C4-2B (cell line): Measurements from ENCODE around the gene UBE2E2.

ENCODE experiments used
- H3K27ac ChIP-seq: fragments of 450-650 bp; 2 replicates; pipeline ENCODE4 v1.5.1; 2017
- CTCF ChIP-seq: fragments of 450-650 bp; conservative IDR thresholded peaks from 2 replicates; pipeline ENCODE4 v1.5.1; 2017; ENCODE audit warnings: mild to moderate bottlenecking
- ZFX ChIP-seq: fragments of 450-650 bp; IDR thresholded peaks from 2 replicates; pipeline ENCODE4 v1.6.1; 2017

The UBE2E2 gene

GRCh38 chr3:23202921-23203707 lies at the start of gene UBE2E2:
UBE2E2 (plus strand) TSS chr3:23203327.
- TF ChIP-seq CTCF: no peak
- peak within 1 kb of the TSS; percentile 97 for H3K27ac ChIP-seq

- TF ChIP-seq CTCF (no peak), ZFX (no peak)
- H3K27ac ChIP-seq: no peak overlapping the region
Observed at GRCh38 chr3:23153436-23153835, 49.7 kb upstream of the UBE2E2 start.

DNA sequence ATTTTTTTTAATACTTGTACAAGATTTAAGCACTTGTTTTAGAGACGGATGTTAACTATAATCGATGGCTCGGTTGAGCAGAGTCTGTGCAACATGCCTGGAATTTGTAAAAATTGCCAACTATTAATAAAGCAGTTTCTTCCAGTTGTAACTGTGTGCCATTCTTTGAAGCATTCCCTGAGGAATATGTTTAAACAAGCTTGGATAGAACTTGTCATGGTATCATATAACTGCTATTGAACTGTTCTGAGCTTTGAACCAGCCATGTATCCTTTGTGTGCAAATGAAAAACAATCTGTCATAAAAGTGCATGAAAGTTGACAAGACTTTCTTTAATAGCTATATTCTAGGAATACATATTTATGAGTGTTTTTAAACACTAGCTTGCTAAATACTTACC lies 45.8 kb upstream of the UBE2E2 start:
- TF ChIP-seq CTCF (no peak), ZFX (no peak)
- H3K27ac ChIP-seq: no peak overlapping the region

- no peak overlapping the region for H3K27ac ChIP-seq
- no peak for TF ChIP-seq CTCF
- no peak for TF ChIP-seq ZFX
Observed at GRCh38 chr3:23159929-23160328, 43.2 kb upstream of the UBE2E2 start.

- no peak for TF ChIP-seq CTCF
- no peak for TF ChIP-seq ZFX
- H3K27ac ChIP-seq: no peak overlapping the region
Observed at GRCh38 chr3:23161308-23161707, 41.8 kb upstream of the UBE2E2 start.

GRCh38 chr3:23161896-23162570 lies 41.1 kb upstream of the UBE2E2 start:
- TF ChIP-seq ZFX: no peak
- H3K27ac ChIP-seq: no peak overlapping the region

DNA sequence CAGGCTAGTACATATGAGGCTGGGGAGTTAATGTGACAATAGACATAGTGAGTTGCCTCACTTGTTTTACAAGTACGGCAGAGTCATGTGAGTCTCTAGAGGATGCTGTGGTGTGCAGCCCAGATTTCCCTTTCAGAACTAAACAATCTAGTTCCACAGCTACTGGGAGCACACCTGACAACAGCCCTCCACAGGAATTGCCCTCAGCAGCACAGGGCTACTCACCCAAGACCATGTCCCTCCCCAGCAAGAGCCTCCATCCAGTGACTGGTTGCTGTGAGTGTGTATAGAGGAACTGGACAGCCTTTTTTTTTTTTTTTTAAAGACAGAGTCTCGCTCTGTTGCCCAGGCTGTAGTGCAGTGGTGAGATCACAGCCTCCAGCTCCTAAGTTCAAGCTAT lies 40.2 kb upstream of the UBE2E2 start:
- no peak for TF ChIP-seq ZFX
- no peak for TF ChIP-seq CTCF
- no peak overlapping the region; the same call in 1 of the 2 replicates for H3K27ac ChIP-seq
